HepG2 (cell line): Measurements from ENCODE around the gene CAPRIN1. TPM values are rescaled to one million over a fixed set of nuclear protein-coding genes. Genes with fewer than 3 reads are reported as not detected.

ENCODE experiments used
- ARNT2 ChIP-seq: sonication (generic); formaldehyde crosslinking; IDR thresholded peaks from 2 replicates; pipeline ENCODE4 v1.8.0; 2022; ENCODE audit warnings: mild to moderate bottlenecking, low read depth, missing genetic modification reagents, moderate library complexity
- BORCS8-MEF2B ChIP-seq: sonication (generic); formaldehyde crosslinking; IDR thresholded peaks from 2 replicates; pipeline ENCODE4 v1.8.0; 2022; ENCODE audit warnings: mild to moderate bottlenecking, missing genetic modification reagents
- GATA4 ChIP-seq: sonication (generic); IDR thresholded peaks from 2 replicates; pipeline ENCODE4 v1.6.1; 2016; ENCODE audit warnings: antibody characterized with exemption, low read depth, borderline replicate concordance
- MAZ ChIP-seq, 2 experiments: sonication (generic) in 1 of 2; formaldehyde crosslinking in 1 of 2; IDR thresholded peaks; 2 replicates each; pipeline versions ENCODE4 v1.5.0 to v1.6.1; 2012 to 2020; ENCODE audit warnings: low read depth in 2 of 2, mild to moderate bottlenecking in 2 of 2, borderline replicate concordance in 1 of 2, improper control_type of control experiment in 1 of 2, low read length in 1 of 2, missing genetic modification reagents in 1 of 2, moderate library complexity in 1 of 2
- MBNL3 ChIP-seq: fragments of 250-450 bp; sonication (Bioruptor Pico); conservative IDR thresholded peaks from 2 replicates; pipeline ENCODE4 v1.8.0; 2022; ENCODE audit warnings: mild to moderate bottlenecking, inconsistent platforms
- RARA ChIP-seq: IDR thresholded peaks from 2 replicates; pipeline ENCODE4 v1.6.1; 2016; ENCODE audit warnings: missing genetic modification reagents, missing compliant biosample characterization
- SALL1 ChIP-seq: sonication (generic); formaldehyde crosslinking; IDR thresholded peaks from 2 replicates; pipeline ENCODE4 v1.8.0; 2022; ENCODE audit warnings: mild to moderate bottlenecking, missing genetic modification reagents
- SOX13 ChIP-seq, 3 experiments: fragments of 450-650 bp in 1 of 3; sonication (generic) in 1 of 3; formaldehyde crosslinking in 1 of 3; IDR thresholded peaks in 2 of 3; conservative IDR thresholded peaks in 1 of 3; 2 replicates each; pipeline versions ENCODE4 v1.5.0 to v1.6.1; 2016 to 2020; ENCODE audit warnings: antibody characterized with exemption in 1 of 3, mild to moderate bottlenecking in 1 of 3, missing compliant biosample characterization in 1 of 3, missing genetic modification reagents in 1 of 3, moderate library complexity in 1 of 3
- ZFP36L1 ChIP-seq: sonication (generic); formaldehyde crosslinking; IDR thresholded peaks from 2 replicates; pipeline ENCODE4 v1.8.0; 2022; ENCODE audit warnings: mild to moderate bottlenecking, missing genetic modification reagents, moderate library complexity
- ZNF562 ChIP-seq: sonication (generic); formaldehyde crosslinking; IDR thresholded peaks from 2 replicates; pipeline ENCODE4 v1.8.0; 2022; ENCODE audit warnings: missing genetic modification reagents, borderline replicate concordance
- ZNF773 ChIP-seq: sonication (generic); formaldehyde crosslinking; IDR thresholded peaks from 2 replicates; pipeline ENCODE4 v1.4.0; 2020; ENCODE audit warnings: missing genetic modification reagents, borderline replicate concordance
- polyA plus RNA-seq, 8 experiments: library from polyadenylated mRNA; depleted of rRNA in 3 of 8; stranded (reverse) in 7 of 8; unstranded in 1 of 8; fragments of >200 nt; fragmentation: Illumina TruSeq in 4 of 8; extraction: Trizol in 4 of 8; gene quantifications; 2 replicates each; pipeline versions ENCODE4 v1.2.1 to v1.2.3, GENCODE V29; 2011 to 2016; ENCODE audit warnings: low read depth in 4 of 8, missing spikeins in 1 of 8, mixed read lengths in 1 of 8; ENCODE audit not compliant: insufficient read depth in 1 of 8
- total RNA-seq, 5 experiments: library from RNA; depleted of rRNA; stranded (reverse); fragments of >200 nt; fragmentation: Illumina TruSeq; extraction: Trizol; gene quantifications; 2 replicates each; pipeline ENCODE4 v1.2.3, GENCODE V29; 2016; ENCODE audit warnings: low read depth in 1 of 5
- TF ChIP-seq, protein P1 (sequence below): sonication (generic); formaldehyde crosslinking; IDR thresholded peaks from 2 replicates; pipeline ENCODE4 v1.4.0; 2020; ENCODE audit warnings: missing genetic modification reagents
- TF ChIP-seq, protein P2 (sequence below): sonication (generic); formaldehyde crosslinking; IDR thresholded peaks from 2 replicates; pipeline ENCODE4 v1.5.1; 2020; ENCODE audit warnings: missing genetic modification reagents, mild to moderate bottlenecking, borderline replicate concordance
- TF ChIP-seq, protein P3 (sequence below): sonication (generic); formaldehyde crosslinking; IDR thresholded peaks from 2 replicates; pipeline ENCODE4 v1.4.0; 2020; ENCODE audit warnings: missing genetic modification reagents
- TF ChIP-seq, protein P4 (sequence below), 2 experiments: sonication (generic) in 1 of 2; formaldehyde crosslinking in 1 of 2; IDR thresholded peaks; 2 replicates each; pipeline versions ENCODE4 v1.4.0 to v1.6.1; 2018 to 2020; ENCODE audit warnings: missing genetic modification reagents in 2 of 2, borderline replicate concordance in 1 of 2, low read depth in 1 of 2, mild to moderate bottlenecking in 1 of 2, missing biosample characterization in 1 of 2

The CAPRIN1 gene
- total and polyA plus RNA-seq, 2 of the 13 experiments (the other 11 are each of a cell fraction or from before 2014, with no cell fraction given), result 114 to 162 TPM

DNA sequence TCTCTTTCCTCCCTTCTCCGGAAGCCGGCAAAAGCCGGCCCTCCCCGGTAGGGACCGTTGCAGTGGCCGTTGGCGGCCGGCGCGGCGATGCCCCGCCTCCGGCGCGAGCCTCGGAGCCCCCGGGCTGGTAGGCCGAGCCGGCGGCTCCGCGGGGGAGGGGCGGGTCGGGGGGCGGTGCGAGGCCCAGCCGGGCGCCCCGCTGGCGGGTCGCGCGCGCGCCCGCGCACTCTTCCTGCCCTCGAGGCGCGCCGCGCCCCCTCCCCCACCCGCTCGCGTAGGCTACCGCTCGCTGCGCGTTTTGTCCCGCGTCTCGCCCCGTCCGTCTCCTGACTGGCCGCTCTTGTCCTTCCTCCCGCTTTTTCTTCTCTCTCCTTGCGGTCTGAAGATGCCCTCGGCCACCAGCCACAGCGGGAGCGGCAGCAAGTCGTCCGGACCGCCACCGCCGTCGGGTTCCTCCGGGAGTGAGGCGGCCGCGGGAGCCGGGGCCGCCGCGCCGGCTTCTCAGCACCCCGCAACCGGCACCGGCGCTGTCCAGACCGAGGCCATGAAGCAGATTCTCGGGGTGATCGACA is 591 bp downstream of the CAPRIN1 start (continued):
- TF ChIP-seq, protein P1, sequence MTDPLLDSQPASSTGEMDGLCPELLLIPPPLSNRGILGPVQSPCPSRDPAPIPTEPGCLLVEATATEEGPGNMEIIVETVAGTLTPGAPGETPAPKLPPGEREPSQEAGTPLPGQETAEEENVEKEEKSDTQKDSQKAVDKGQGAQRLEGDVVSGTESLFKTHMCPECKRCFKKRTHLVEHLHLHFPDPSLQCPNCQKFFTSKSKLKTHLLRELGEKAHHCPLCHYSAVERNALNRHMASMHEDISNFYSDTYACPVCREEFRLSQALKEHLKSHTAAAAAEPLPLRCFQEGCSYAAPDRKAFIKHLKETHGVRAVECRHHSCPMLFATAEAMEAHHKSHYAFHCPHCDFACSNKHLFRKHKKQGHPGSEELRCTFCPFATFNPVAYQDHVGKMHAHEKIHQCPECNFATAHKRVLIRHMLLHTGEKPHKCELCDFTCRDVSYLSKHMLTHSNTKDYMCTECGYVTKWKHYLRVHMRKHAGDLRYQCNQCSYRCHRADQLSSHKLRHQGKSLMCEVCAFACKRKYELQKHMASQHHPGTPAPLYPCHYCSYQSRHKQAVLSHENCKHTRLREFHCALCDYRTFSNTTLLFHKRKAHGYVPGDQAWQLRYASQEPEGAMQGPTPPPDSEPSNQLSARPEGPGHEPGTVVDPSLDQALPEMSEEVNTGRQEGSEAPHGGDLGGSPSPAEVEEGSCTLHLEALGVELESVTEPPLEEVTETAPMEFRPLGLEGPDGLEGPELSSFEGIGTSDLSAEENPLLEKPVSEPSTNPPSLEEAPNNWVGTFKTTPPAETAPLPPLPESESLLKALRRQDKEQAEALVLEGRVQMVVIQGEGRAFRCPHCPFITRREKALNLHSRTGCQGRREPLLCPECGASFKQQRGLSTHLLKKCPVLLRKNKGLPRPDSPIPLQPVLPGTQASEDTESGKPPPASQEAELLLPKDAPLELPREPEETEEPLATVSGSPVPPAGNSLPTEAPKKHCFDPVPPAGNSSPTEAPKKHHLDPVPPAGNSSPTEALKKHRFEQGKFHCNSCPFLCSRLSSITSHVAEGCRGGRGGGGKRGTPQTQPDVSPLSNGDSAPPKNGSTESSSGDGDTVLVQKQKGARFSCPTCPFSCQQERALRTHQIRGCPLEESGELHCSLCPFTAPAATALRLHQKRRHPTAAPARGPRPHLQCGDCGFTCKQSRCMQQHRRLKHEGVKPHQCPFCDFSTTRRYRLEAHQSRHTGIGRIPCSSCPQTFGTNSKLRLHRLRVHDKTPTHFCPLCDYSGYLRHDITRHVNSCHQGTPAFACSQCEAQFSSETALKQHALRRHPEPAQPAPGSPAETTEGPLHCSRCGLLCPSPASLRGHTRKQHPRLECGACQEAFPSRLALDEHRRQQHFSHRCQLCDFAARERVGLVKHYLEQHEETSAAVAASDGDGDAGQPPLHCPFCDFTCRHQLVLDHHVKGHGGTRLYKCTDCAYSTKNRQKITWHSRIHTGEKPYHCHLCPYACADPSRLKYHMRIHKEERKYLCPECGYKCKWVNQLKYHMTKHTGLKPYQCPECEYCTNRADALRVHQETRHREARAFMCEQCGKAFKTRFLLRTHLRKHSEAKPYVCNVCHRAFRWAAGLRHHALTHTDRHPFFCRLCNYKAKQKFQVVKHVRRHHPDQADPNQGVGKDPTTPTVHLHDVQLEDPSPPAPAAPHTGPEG (CRISPR knock-in tag), result no peak; the same call in 1 of the 2 replicates
- peak; percentile 81; the same call in 1 of the 2 replicates for TF ChIP-seq ZFP36L1 (CRISPR knock-in tag)
- TF ChIP-seq SALL1, result 0 out of 2 replicates have a peak, but pooled peaks have one; percentile 41
- no peak for TF ChIP-seq ZNF562
- peak; percentile 88 for TF ChIP-seq MAZ (IDR thresholded peaks at IDR 0.05; ENCODE audit: borderline replicate concordance, low read depth, low read length)
- TF ChIP-seq MAZ (CRISPR knock-in tag; IDR thresholded peaks at IDR 0.05; ENCODE audit: low read depth), result peak; percentile 17; the same call in 1 of the 2 replicates
- TF ChIP-seq, protein P2, sequence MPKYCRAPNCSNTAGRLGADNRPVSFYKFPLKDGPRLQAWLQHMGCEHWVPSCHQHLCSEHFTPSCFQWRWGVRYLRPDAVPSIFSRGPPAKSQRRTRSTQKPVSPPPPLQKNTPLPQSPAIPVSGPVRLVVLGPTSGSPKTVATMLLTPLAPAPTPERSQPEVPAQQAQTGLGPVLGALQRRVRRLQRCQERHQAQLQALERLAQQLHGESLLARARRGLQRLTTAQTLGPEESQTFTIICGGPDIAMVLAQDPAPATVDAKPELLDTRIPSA (CRISPR knock-in tag), result 0 out of 2 replicates have a peak, but pooled peaks have one; percentile 21
- TF ChIP-seq RARA (CRISPR knock-in tag), result 0 out of 2 replicates have a peak, but pooled peaks have one; percentile 27
- 0 out of 2 replicates have a peak, but pooled peaks have one; percentile 13 for TF ChIP-seq BORCS8-MEF2B (CRISPR knock-in tag)
- TF ChIP-seq ARNT2 (CRISPR knock-in tag), result 0 out of 2 replicates have a peak, but pooled peaks have one; percentile 62
- TF ChIP-seq GATA4, result no peak
- TF ChIP-seq, protein P3, sequence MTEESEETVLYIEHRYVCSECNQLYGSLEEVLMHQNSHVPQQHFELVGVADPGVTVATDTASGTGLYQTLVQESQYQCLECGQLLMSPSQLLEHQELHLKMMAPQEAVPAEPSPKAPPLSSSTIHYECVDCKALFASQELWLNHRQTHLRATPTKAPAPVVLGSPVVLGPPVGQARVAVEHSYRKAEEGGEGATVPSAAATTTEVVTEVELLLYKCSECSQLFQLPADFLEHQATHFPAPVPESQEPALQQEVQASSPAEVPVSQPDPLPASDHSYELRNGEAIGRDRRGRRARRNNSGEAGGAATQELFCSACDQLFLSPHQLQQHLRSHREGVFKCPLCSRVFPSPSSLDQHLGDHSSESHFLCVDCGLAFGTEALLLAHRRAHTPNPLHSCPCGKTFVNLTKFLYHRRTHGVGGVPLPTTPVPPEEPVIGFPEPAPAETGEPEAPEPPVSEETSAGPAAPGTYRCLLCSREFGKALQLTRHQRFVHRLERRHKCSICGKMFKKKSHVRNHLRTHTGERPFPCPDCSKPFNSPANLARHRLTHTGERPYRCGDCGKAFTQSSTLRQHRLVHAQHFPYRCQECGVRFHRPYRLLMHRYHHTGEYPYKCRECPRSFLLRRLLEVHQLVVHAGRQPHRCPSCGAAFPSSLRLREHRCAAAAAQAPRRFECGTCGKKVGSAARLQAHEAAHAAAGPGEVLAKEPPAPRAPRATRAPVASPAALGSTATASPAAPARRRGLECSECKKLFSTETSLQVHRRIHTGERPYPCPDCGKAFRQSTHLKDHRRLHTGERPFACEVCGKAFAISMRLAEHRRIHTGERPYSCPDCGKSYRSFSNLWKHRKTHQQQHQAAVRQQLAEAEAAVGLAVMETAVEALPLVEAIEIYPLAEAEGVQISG (CRISPR knock-in tag), result 0 out of 2 replicates have a peak, but pooled peaks have one; percentile 22
- TF ChIP-seq ZNF773 (CRISPR knock-in tag), result no peak
- TF ChIP-seq, protein P4, sequence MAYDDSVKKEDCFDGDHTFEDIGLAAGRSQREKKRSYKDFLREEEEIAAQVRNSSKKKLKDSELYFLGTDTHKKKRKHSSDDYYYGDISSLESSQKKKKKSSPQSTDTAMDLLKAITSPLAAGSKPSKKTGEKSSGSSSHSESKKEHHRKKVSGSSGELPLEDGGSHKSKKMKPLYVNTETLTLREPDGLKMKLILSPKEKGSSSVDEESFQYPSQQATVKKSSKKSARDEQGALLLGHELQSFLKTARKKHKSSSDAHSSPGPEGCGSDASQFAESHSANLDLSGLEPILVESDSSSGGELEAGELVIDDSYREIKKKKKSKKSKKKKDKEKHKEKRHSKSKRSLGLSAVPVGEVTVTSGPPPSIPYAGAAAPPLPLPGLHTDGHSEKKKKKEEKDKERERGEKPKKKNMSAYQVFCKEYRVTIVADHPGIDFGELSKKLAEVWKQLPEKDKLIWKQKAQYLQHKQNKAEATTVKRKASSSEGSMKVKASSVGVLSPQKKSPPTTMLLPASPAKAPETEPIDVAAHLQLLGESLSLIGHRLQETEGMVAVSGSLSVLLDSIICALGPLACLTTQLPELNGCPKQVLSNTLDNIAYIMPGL (CRISPR knock-in tag; IDR thresholded peaks at IDR 0.05; ENCODE audit: borderline replicate concordance in 1 of 2, low read depth in 1 of 2), result peak in 1 of 2 experiments; percentile 37; a peak in 1 of 4 replicates
- TF ChIP-seq SOX13 (IDR thresholded peaks at IDR 0.05), result no peak
- 0 out of 4 replicates have a peak, but pooled peaks of 1 of the 2 experiments have one; percentile 39 for TF ChIP-seq SOX13 (CRISPR knock-in tag; conservative IDR thresholded peaks at IDR 0.05 in 1 of 2, IDR thresholded peaks at IDR 0.05 in 1 of 2)
- TF ChIP-seq MBNL3 (CRISPR knock-in tag), result no peak
